K562 (cell line): ENCODE measurements around the gene TNFAIP8L1. TPM values are rescaled to one million over a fixed set of nuclear protein-coding genes. Genes with fewer than 3 reads are reported as not detected.

Source experiments
- BCL6 ChIP-seq: fragments of 250-450 bp; sonication (Bioruptor Pico); IDR thresholded peaks from 2 replicates; pipeline ENCODE4 v1.4.0; 2020
- EGR1 ChIP-seq: fragments of 450-650 bp; conservative IDR thresholded peaks from 2 replicates; pipeline ENCODE4 v1.6.1; 2017; ENCODE audit warnings: mild to moderate bottlenecking
- RBM25 ChIP-seq: fragments of 200-400 bp; formaldehyde crosslinking; IDR thresholded peaks from 2 replicates; pipeline ENCODE4 v1.6.1; 2018; ENCODE audit warnings: low read length, low read depth, moderate library complexity; ENCODE audit not compliant: severe bottlenecking
- SMAD2 ChIP-seq: fragments of 150-350 bp; IDR thresholded peaks from 2 replicates; pipeline ENCODE4 v1.6.1; 2014; ENCODE audit warnings: low read depth, mild to moderate bottlenecking, low read length
- TARDBP ChIP-seq: fragments of 450-650 bp; IDR thresholded peaks from 2 replicates; pipeline ENCODE4 v1.6.1; 2016
- YBX1 ChIP-seq: fragments of 450-650 bp; IDR thresholded peaks from 2 replicates; pipeline ENCODE4 v1.7.1; 2016; ENCODE audit warnings: mild to moderate bottlenecking
- ZFP30 ChIP-seq: fragments of 250-450 bp; sonication (Bioruptor Pico); IDR thresholded peaks from 2 replicates; pipeline ENCODE4 v1.8.0; 2022; ENCODE audit warnings: moderate library complexity, mild to moderate bottlenecking, inconsistent platforms, borderline replicate concordance
- ZFP36 ChIP-seq: fragments of 150-350 bp; IDR thresholded peaks from 2 replicates; pipeline ENCODE4 v1.6.1; 2018; ENCODE audit warnings: low read length, low read depth; ENCODE audit not compliant: partially characterized antibody
- ZNF197 ChIP-seq: fragments of 200-800 bp; sonication (Bioruptor generic); IDR thresholded peaks from 2 replicates; pipeline ENCODE4 v1.6.1; 2016; ENCODE audit warnings: low read depth, missing genetic modification characterization, missing compliant biosample characterization
- ZNF280A ChIP-seq: fragments of 450-650 bp; IDR thresholded peaks from 2 replicates; pipeline ENCODE4 v1.6.1; 2018; ENCODE audit warnings: mild to moderate bottlenecking, low read depth; ENCODE audit not compliant: partially characterized antibody
- polyA plus RNA-seq, 8 experiments: library from polyadenylated mRNA; depleted of rRNA in 4 of 8; stranded (reverse) in 5 of 8; unstranded in 3 of 8; fragments of >200 nt; fragmentation: Nextera tagmentation in 2 of 8; fragmentation: Illumina TruSeq in 1 of 8; extraction: Ambion mirVana in 2 of 8; extraction: Trizol in 1 of 8; gene quantifications; 2 replicates each; pipeline versions ENCODE4 v1.2.1 to v1.2.3, GENCODE V29; 2011 to 2014; ENCODE audit warnings: inconsistent platforms in 1 of 8, missing spikeins in 1 of 8
- total RNA-seq, 7 experiments: library from RNA; depleted of rRNA in 6 of 7; stranded (reverse); fragments of >200 nt in 6 of 7; fragmentation: Illumina TruSeq in 2 of 7; extraction: Trizol in 2 of 7; gene quantifications; 2 replicates each; pipeline versions ENCODE4 v1.2.1 to v1.2.3, GENCODE V29; 2011 to 2021; ENCODE audit warnings: low replicate concordance in 1 of 7
- TF ChIP-seq, protein P1 (sequence below): sonication (generic); formaldehyde crosslinking; IDR thresholded peaks from 2 replicates; pipeline ENCODE4 v1.9.0; 2022; ENCODE audit warnings: mild to moderate bottlenecking, missing genetic modification reagents

The TNFAIP8L1 gene
- total and polyA plus RNA-seq, 9 of the 15 experiments (the other 6 are each of a cell fraction or from before 2014, with no cell fraction given), result 0.69 to 9.3 (median 4.9) TPM

DNA sequence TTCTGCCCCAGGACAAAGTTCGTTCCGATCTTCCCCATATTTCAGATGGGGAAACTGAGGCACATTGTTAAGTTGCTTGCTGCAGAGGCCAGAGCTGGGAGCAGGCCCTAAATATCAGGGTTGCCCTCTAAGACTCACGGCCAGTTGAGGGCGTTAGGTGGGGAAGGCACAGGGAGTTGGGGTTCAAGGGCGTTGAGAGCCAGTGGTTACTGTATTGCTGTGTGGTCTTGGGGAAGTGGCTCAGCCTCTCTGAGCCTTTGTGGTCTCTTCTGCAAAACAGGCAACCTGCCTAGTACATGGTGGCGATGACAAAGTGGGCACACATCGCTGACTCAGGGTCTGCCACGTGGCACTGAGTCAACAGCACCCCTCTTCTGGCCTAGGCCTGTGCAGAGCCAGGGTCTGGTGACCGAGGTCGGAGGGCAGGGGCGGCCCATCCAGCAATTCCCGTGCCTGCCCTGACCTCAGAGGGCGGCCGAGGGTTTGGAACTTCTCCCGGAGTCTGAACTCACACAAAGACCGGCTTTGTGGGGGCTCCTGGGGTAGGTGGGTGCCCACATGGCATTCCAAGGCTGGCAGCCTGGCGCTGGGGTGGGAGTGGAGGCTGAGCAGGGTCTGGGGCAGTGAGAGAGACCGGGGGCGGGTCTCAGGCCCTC lies 10.2 kb downstream of the TNFAIP8L1 start (continued):
- no peak for TF ChIP-seq ZNF280A
- no peak for TF ChIP-seq SMAD2
- TF ChIP-seq, protein P1, sequence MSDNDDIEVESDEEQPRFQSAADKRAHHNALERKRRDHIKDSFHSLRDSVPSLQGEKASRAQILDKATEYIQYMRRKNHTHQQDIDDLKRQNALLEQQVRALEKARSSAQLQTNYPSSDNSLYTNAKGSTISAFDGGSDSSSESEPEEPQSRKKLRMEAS, result peak; percentile 49
- TF ChIP-seq BCL6 (CRISPR knock-in tag), result no peak
- TF ChIP-seq ZNF197 (CRISPR knock-in tag), result no peak
- peak; percentile 89 for TF ChIP-seq ZFP36
- peak; percentile 80 for TF ChIP-seq RBM25
- no peak for TF ChIP-seq YBX1
- TF ChIP-seq TARDBP, result no peak
- no peak for TF ChIP-seq EGR1
- no peak for TF ChIP-seq ZFP30
